Thyroid gland (tissue), 4 donors: ENCODE data around the gene RNF175. TPM values are rescaled to one million over a fixed set of nuclear protein-coding genes. Genes with fewer than 3 reads are reported as not detected.

Source experiments
- DNase-seq, 2 donors: peaks; one replicate each; pipeline ENCODE4 v3.0.0-alpha.2; 2019
- H3K27ac ChIP-seq, 3 donors: fragments of 200-600 bp; sonication (generic); 1 replicate in 2 of 3; 2 replicates in 1 of 3; pipeline ENCODE4 v1.5.1; 2016 to 2019; ENCODE audit warnings: mild to moderate bottlenecking in 1 of 3, moderate library complexity in 1 of 3
- H3K27me3 ChIP-seq: fragments of 200-600 bp; sonication (generic); one replicate; pipeline ENCODE4 v1.5.1; 2019
- H3K36me3 ChIP-seq, 2 donors: fragments of 200-600 bp; sonication (generic); one replicate each; pipeline ENCODE4 v1.5.1; 2016 to 2019
- H3K4me1 ChIP-seq, 2 donors: fragments of 200-600 bp; sonication (generic); one replicate each; pipeline ENCODE4 v1.5.1; 2017 to 2019
- H3K4me3 ChIP-seq, 3 donors: fragments of 200-600 bp; sonication (generic); replicated peaks in 1 of 3; 1 replicate in 2 of 3; 2 replicates in 1 of 3; pipeline ENCODE4 v1.5.1; 2016; ENCODE audit warnings: mild to moderate bottlenecking in 1 of 3
- H3K9me3 ChIP-seq: fragments of 200-600 bp; sonication (generic); one replicate; pipeline ENCODE4 v1.5.1; 2017
- POLR2A ChIP-seq, 2 donors: fragments of 450-650 bp; IDR thresholded peaks; one replicate each; pipeline ENCODE4 v1.6.1; 2017; ENCODE audit warnings: antibody characterized with exemption in 2 of 2, mild to moderate bottlenecking in 2 of 2, moderate library complexity in 1 of 2
- WGBS, 2 donors: methylation state at CpG; one replicate each; pipeline ENCODE4 v1.1.5; 2017; 5-methylcytosine and 5-hydroxymethylcytosine counted together
- intact Hi-C: fragments of 100-400 bp; cut with DNase I; formaldehyde crosslinking; loops from one replicate; pipeline ENCODE4 v1.15.1; 2023
- total RNA-seq, 4 donors: library from RNA; depleted of rRNA; stranded (reverse); fragments of >200 nt; gene quantifications; one replicate each; pipeline ENCODE4 v1.2.3, GENCODE V29; 2016
- TF ChIP-seq, protein P1 (sequence below), 6 experiments: fragments of 200-600 bp in 3 of 6; fragments of 450-650 bp in 3 of 6; sonication (generic) in 3 of 6; IDR thresholded peaks; one replicate each; pipeline ENCODE4 v1.5.1; 2016 to 2019; ENCODE audit warnings: antibody characterized with exemption in 6 of 6, mild to moderate bottlenecking in 2 of 6, inconsistent platforms in 1 of 6, moderate library complexity in 1 of 6

The RNF175 gene
- total RNA-seq, 4 donors from 2014 or later, result 3.4 TPM; not detected in 3

DNA sequence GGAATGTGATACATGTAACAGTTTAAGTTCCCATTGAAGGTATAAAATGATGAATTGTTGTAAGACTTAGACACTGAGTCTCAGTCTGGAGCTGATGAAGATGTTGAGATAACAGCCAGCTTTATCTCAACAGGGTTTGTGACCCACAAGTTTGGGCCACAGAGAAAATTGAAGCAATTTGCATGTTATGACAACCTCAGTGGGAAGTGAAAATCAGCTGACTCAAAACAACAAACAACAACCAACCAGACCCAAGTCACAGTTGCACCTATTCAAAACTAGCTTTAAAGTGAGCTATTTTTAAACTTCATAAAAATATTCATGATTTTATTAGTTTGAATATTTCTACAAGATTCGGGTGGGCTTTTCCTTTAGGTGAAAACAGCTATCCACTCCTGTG, 21.1 kb upstream of the RNF175 start:
- H3K36me3 ChIP-seq, result no peaks in the 10 kb centered on the region
- no peak overlapping the region for H3K27ac ChIP-seq
- no peaks in the 10 kb centered on the region for H3K9me3 ChIP-seq
- TF ChIP-seq, protein P1, sequence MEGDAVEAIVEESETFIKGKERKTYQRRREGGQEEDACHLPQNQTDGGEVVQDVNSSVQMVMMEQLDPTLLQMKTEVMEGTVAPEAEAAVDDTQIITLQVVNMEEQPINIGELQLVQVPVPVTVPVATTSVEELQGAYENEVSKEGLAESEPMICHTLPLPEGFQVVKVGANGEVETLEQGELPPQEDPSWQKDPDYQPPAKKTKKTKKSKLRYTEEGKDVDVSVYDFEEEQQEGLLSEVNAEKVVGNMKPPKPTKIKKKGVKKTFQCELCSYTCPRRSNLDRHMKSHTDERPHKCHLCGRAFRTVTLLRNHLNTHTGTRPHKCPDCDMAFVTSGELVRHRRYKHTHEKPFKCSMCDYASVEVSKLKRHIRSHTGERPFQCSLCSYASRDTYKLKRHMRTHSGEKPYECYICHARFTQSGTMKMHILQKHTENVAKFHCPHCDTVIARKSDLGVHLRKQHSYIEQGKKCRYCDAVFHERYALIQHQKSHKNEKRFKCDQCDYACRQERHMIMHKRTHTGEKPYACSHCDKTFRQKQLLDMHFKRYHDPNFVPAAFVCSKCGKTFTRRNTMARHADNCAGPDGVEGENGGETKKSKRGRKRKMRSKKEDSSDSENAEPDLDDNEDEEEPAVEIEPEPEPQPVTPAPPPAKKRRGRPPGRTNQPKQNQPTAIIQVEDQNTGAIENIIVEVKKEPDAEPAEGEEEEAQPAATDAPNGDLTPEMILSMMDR (IDR thresholded peaks at IDR 0.05), result no peak
- TF ChIP-seq POLR2A (IDR thresholded peaks at IDR 0.05), result no peak
- no peaks in the 10 kb centered on the region for H3K27me3 ChIP-seq
- WGBS, 2 donors, result 75 to 97% methylated on average over 1 of the region's 1 CpG
- no peak for DNase-seq
- no peak overlapping the region for H3K4me3 ChIP-seq
- H3K4me1 ChIP-seq, result no peaks in the 10 kb centered on the region
- intact Hi-C loops, result no loop called here

DNA sequence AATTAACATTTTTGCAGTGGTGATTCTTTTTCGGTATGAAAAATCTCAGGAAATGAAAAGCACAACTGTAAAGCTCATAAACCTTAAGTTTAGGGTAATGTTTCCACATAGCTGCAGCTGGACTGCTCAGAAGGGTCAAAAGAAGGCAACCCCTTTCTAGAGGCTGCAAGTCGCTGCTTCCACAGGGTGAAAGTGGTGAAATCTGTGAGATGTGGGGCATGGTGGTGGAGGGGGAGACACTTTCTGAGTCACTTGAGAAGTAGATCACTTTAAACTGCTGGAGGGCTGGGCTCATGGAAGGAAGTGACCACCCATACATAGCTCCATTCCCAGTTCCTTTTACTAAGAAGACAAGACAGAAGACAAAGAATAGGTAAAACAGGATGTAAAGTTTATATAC, 20.4 kb upstream of the RNF175 start:
- Histone ChIP-seq H3K4me3 (no peak overlapping the region), H3K9me3 (no peaks in the 10 kb centered on the region), H3K27ac (no peak overlapping the region), H3K36me3 (no peaks in the 10 kb centered on the region), H3K4me1 (no peaks in the 10 kb centered on the region), H3K27me3 (no peaks in the 10 kb centered on the region)
- TF ChIP-seq POLR2A (IDR thresholded peaks at IDR 0.05), result no peak
- TF ChIP-seq, protein P1 (IDR thresholded peaks at IDR 0.05), result no peak
- intact Hi-C loops, result no loop called here
- DNase-seq, result no peak
- 70 to 80% methylated on average over 2 of the region's 2 CpGs for WGBS, 2 donors

DNA sequence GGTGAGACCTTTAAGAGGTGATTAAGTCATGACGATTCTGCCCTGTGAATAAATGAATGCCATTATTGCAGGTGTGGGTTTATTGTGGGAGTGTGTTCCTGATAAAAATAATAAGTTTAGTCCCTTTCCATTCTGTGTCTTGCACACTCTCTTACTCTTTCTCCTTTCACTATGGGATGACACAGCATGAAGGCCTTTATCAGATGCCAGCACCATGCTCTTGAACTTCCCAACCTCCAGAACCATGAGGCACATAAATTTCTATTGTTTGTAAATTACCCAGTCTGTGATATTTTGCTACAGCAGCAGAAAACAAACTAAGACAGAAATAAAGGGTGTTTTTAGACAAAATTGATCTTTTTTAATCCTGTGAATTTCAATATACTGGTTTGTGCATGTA, 18.6 kb upstream of the RNF175 start:
- H3K9me3 ChIP-seq, result no peaks in the 10 kb centered on the region
- no peaks in the 10 kb centered on the region for H3K27me3 ChIP-seq
- intact Hi-C loops, result no loop called here
- H3K36me3 ChIP-seq, result no peaks in the 10 kb centered on the region
- no peak for DNase-seq
- no peak for TF ChIP-seq POLR2A (IDR thresholded peaks at IDR 0.05)
- TF ChIP-seq, protein P1 (IDR thresholded peaks at IDR 0.05), result no peak
- H3K4me3 ChIP-seq, result no peak overlapping the region
- no peak overlapping the region for H3K27ac ChIP-seq
- H3K4me1 ChIP-seq, result no peaks in the 10 kb centered on the region
- WGBS, 2 donors, result 96 to 97% methylated on average over 1 of the region's 1 CpG

DNA sequence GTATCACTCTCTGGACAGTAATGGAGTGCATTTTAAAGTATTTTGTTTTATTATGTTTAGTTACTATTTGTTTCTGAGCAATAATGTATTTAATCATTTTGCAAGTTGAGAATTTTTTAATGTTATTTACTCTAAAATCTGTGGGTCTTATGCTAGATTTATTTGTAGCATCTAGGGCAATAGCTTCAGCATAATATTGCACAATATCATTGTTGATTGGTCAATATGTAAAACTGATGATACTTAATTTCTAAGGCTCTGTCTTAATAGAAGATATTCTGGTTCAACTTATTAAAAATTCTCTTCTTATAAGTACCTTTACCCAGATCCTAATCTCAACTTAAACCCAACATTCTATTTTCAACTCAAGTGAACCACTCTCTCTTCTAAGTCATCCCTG, 17.6 kb upstream of the RNF175 start:
- intact Hi-C loops, result no loop called here
- Histone ChIP-seq H3K27me3 (no peaks in the 10 kb centered on the region), H3K4me3 (no peak overlapping the region), H3K27ac (no peak overlapping the region), H3K4me1 (no peaks in the 10 kb centered on the region), H3K9me3 (no peaks in the 10 kb centered on the region), H3K36me3 (no peaks in the 10 kb centered on the region)
- no peak for TF ChIP-seq POLR2A (IDR thresholded peaks at IDR 0.05)
- TF ChIP-seq, protein P1 (IDR thresholded peaks at IDR 0.05), result no peak
- no peak for DNase-seq

DNA sequence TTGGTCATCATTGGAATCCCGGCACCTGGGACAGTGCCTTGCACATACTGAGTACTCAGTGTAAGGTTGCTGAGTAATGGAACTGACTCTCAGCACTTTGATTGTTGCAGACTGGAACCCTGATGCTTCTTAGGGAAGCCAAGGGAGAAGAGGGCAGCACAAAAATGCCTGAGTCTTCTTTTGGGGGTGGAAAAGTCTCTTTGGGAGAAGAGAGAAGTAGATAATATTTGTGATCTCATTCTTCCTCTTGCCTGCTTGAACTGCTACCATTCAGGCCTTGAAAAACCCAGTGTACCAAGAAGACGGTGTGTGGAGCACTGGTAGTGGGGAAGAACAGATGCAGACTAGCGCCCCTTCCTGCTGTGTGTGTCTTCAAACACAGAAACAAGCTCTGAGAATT, 16.8 kb upstream of the RNF175 start:
- Histone ChIP-seq H3K27me3 (no peaks in the 10 kb centered on the region), H3K36me3 (no peaks in the 10 kb centered on the region), H3K4me3 (no peak overlapping the region), H3K4me1 (no peaks in the 10 kb centered on the region), H3K9me3 (no peaks in the 10 kb centered on the region), H3K27ac (no peak overlapping the region)
- no peak for DNase-seq
- 83 to 95% methylated on average over 3 of the region's 3 CpGs for WGBS, 2 donors
- TF ChIP-seq, protein P1 (IDR thresholded peaks at IDR 0.05), result no peak
- no peak for TF ChIP-seq POLR2A (IDR thresholded peaks at IDR 0.05)
- intact Hi-C loops, result no loop called here
